OCI-LY7 (cell line): ENCODE data around the gene CAPN10. TPM values are rescaled to one million over a fixed set of nuclear protein-coding genes. Genes with fewer than 3 reads are reported as not detected.

Source experiments
- BruUV-seq: library from RNA; stranded (reverse); fragments of 400-500 nt; replicated peaks from 2 replicates; lab custom pipeline; 2021; lab: Mats Ljungman, UMichigan
- CTCF ChIA-PET: fragments of 300-600 bp; sonication (Branson Sonifier 250); formaldehyde crosslinking; loops from one replicate; lab custom pipeline; 2022; ENCODE audit warnings: antibody characterized with exemption; ENCODE audit not compliant: unreplicated experiment; lab: Charles Lee
- POLR2A ChIA-PET: fragments of 300-600 bp; sonication (Branson Sonifier 250); formaldehyde crosslinking; loops from one replicate; lab custom pipeline; 2022; ENCODE audit warnings: antibody characterized with exemption; lab: Charles Lee
- DNase-seq: peaks from one replicate; pipeline ENCODE4 v3.0.0-alpha.2; 2015; ENCODE audit warnings: low spot score
- H2AFZ ChIP-seq: fragments of 200-600 bp; sonication (generic), shearing (Covaris generic); 2 replicates; pipeline ENCODE4 v1.6.1; 2014; ENCODE audit warnings: mild to moderate bottlenecking, antibody characterized with exemption, low read length, moderate library complexity
- H3K27ac ChIP-seq: fragments of 200-600 bp; sonication (generic); 2 replicates; pipeline ENCODE4 v1.5.1; 2014; ENCODE audit warnings: mixed run types, low read depth, mild to moderate bottlenecking, moderate library complexity, low read length, inconsistent platforms; ENCODE audit not compliant: poor library complexity, severe bottlenecking
- H3K36me3 ChIP-seq: fragments of 200-600 bp; sonication (generic); 2 replicates; pipeline ENCODE4 v1.6.1; 2014; ENCODE audit warnings: mild to moderate bottlenecking, antibody characterized with exemption, low read length, moderate library complexity, mixed read lengths; ENCODE audit not compliant: insufficient read depth
- H3K4me1 ChIP-seq: fragments of 200-600 bp; sonication (generic); 2 replicates; pipeline ENCODE4 v1.5.1; 2014; ENCODE audit warnings: mild to moderate bottlenecking, low read length; ENCODE audit not compliant: insufficient read depth, poor library complexity, severe bottlenecking
- H3K4me2 ChIP-seq: fragments of 200-600 bp; sonication (generic); 2 replicates; pipeline ENCODE4 v1.6.1; 2014; ENCODE audit warnings: mild to moderate bottlenecking, low read length
- H3K4me3 ChIP-seq: fragments of 200-600 bp; sonication (generic); 2 replicates; pipeline ENCODE4 v1.5.1; 2014; ENCODE audit warnings: mild to moderate bottlenecking, low read depth, low read length; ENCODE audit not compliant: poor library complexity, severe bottlenecking
- H3K79me2 ChIP-seq: fragments of 200-600 bp; sonication (generic); 2 replicates; pipeline ENCODE4 v1.6.1; 2016; ENCODE audit warnings: low read depth, mild to moderate bottlenecking, low read length, moderate library complexity, mixed read lengths; ENCODE audit not compliant: insufficient read depth
- H3K9me2 ChIP-seq: fragments of 200-600 bp; sonication (generic); 2 replicates; pipeline ENCODE4 v1.6.1; 2016; ENCODE audit warnings: mild to moderate bottlenecking, low read length, mixed read lengths; ENCODE audit not compliant: insufficient read depth
- H3K9me3 ChIP-seq: fragments of 200-600 bp; sonication (generic); 2 replicates; pipeline ENCODE4 v1.6.1; 2014; ENCODE audit warnings: mild to moderate bottlenecking, mixed run types, low read length, mixed read lengths
- H4K20me1 ChIP-seq: fragments of 200-600 bp; sonication (generic); 2 replicates; pipeline ENCODE4 v1.6.1; 2014; ENCODE audit warnings: mild to moderate bottlenecking, antibody characterized with exemption, low read length, moderate library complexity, mixed read lengths; ENCODE audit not compliant: insufficient read depth
- CTCF ChIP-seq: fragments of 200-600 bp; sonication (generic); conservative IDR thresholded peaks from 2 replicates; pipeline ENCODE4 v1.5.1; 2014; ENCODE audit warnings: mild to moderate bottlenecking, antibody characterized with exemption, low read length, moderate library complexity, mixed read lengths
- EZH2phosphoT487 ChIP-seq: fragments of 200-600 bp; sonication (generic); IDR thresholded peaks from 2 replicates; pipeline ENCODE4 v1.6.1; 2018; ENCODE audit warnings: low read depth, borderline replicate concordance, mild to moderate bottlenecking, mixed run types, antibody characterized with exemption, low read length, moderate library complexity, mixed read lengths
- intact Hi-C: fragments of 100-400 bp; cut with micrococcal nuclease; formaldehyde crosslinking; loops from one replicate; pipeline ENCODE4 v1.10.0; 2022; ENCODE audit not compliant: unreplicated experiment
- total RNA-seq, 2 experiments: library from RNA; depleted of rRNA in 1 of 2; stranded (reverse); fragments of >200 nt in 1 of 2; shearing (Covaris generic) in 1 of 2; gene quantifications; 2 replicates each; pipeline ENCODE4 v1.2.3, GENCODE V29; 2014 to 2022

Gene CAPN10
- total RNA-seq, 2 experiments from 2014 or later, result 70.6 to 78.1 TPM

GRCh38 chr2:240628808-240629618 lies 42.5 kb downstream of the CAPN10 start:
- no peaks in the 10 kb centered on the region for H3K79me2 ChIP-seq
- no TSS peak for BruUV-seq
- H3K36me3 ChIP-seq, result no peaks in the 10 kb centered on the region
- intact Hi-C loops, result no loop called here
- no peak for TF ChIP-seq EZH2phosphoT487
- TF ChIP-seq CTCF, result no peak
- no peak for DNase-seq
- CTCF ChIA-PET, result interaction anchor here (0.6 kb wide), 1 partner anchor 797 kb away, joined by 3 read pairs; no protein-coding TSS in a partner anchor
- no peak overlapping the region for H3K4me3 ChIP-seq
- H3K27ac ChIP-seq, result no peak overlapping the region
- H3K9me3 ChIP-seq, result peaks cover 6% of the 10 kb centered on the region; the same call in 1 of the 2 replicates
- H2AFZ ChIP-seq, result no peak overlapping the region
- H3K4me2 ChIP-seq, result no peak overlapping the region
- H3K4me1 ChIP-seq, result no peaks in the 10 kb centered on the region
- POLR2A ChIA-PET, result interaction anchor here (0.6 kb wide), 1 partner anchor 12 kb away, joined by 3 read pairs; no protein-coding TSS in a partner anchor
- no peaks in the 10 kb centered on the region for H3K9me2 ChIP-seq
- no peaks in the 10 kb centered on the region for H4K20me1 ChIP-seq

- no peak for DNase-seq
- POLR2A ChIA-PET, result no interaction called here
- no peak overlapping the region for H3K27ac ChIP-seq
- H2AFZ ChIP-seq, result no peak overlapping the region
- H3K9me2 ChIP-seq, result no peaks in the 10 kb centered on the region
- BruUV-seq, result no TSS peak
- intact Hi-C loops, result no loop called here
- H3K9me3 ChIP-seq, result peaks cover 9% of the 10 kb centered on the region; the same call in 1 of the 2 replicates
- no peaks in the 10 kb centered on the region for H3K4me1 ChIP-seq
- TF ChIP-seq CTCF (no peak), EZH2phosphoT487 (no peak)
- H3K36me3 ChIP-seq, result no peaks in the 10 kb centered on the region
- CTCF ChIA-PET, result no interaction called here
- no peaks in the 10 kb centered on the region for H4K20me1 ChIP-seq
- no peak overlapping the region for H3K4me2 ChIP-seq
- H3K4me3 ChIP-seq, result no peak overlapping the region
- no peaks in the 10 kb centered on the region for H3K79me2 ChIP-seq
Observed at GRCh38 chr2:240629619-240629967, 43.1 kb downstream of the CAPN10 start.
